GM12872 (cell line): Measurements from ENCODE around the gene CD44.

Experiments
- TF ChIP-seq, protein P1 (sequence below): IDR thresholded peaks from 3 replicates; pipeline ENCODE4 v1.5.1; 2011; ENCODE audit warnings: low read depth, mild to moderate bottlenecking, low read length, moderate library complexity; ENCODE audit not compliant: insufficient read depth

The CD44 gene

DNA sequence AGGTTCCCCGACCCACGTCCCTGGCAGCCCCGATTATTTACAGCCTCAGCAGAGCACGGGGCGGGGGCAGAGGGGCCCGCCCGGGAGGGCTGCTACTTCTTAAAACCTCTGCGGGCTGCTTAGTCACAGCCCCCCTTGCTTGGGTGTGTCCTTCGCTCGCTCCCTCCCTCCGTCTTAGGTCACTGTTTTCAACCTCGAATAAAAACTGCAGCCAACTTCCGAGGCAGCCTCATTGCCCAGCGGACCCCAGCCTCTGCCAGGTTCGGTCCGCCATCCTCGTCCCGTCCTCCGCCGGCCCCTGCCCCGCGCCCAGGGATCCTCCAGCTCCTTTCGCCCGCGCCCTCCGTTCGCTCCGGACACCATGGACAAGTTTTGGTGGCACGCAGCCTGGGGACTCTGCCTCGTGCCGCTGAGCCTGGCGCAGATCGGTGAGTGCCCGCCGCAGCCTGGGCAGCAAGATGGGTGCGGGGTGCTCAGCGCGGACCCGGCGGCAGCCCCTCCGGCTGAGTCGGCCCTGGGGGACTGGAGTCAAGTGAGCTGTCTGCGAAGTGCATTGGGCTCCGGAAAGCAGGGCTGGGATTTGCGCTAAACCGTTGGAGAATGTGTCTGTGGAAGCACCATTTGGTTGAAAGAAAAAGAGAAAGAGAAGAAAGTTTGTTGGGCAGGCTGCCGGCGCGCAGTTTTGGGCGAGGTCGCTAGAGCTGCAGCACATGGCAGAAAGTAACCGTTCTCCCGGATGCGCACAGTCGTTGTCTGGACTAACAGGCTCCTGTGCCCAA is at the start of gene CD44:
CD44 (plus strand) TSS at position 229 of the 779 bp plus-strand sequence; CDS start at position 362, 133 bp downstream.
- TF ChIP-seq, protein P1, sequence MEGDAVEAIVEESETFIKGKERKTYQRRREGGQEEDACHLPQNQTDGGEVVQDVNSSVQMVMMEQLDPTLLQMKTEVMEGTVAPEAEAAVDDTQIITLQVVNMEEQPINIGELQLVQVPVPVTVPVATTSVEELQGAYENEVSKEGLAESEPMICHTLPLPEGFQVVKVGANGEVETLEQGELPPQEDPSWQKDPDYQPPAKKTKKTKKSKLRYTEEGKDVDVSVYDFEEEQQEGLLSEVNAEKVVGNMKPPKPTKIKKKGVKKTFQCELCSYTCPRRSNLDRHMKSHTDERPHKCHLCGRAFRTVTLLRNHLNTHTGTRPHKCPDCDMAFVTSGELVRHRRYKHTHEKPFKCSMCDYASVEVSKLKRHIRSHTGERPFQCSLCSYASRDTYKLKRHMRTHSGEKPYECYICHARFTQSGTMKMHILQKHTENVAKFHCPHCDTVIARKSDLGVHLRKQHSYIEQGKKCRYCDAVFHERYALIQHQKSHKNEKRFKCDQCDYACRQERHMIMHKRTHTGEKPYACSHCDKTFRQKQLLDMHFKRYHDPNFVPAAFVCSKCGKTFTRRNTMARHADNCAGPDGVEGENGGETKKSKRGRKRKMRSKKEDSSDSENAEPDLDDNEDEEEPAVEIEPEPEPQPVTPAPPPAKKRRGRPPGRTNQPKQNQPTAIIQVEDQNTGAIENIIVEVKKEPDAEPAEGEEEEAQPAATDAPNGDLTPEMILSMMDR, result no peak

GRCh38 chr11:35089666-35090065 is 49.3 kb upstream of the CD44 start:
- TF ChIP-seq, protein P1, result no peak

- TF ChIP-seq, protein P1, result no peak
These were observed 48.8 kb upstream of the CD44 start for GRCh38 chr11:35090125-35090524.

DNA sequence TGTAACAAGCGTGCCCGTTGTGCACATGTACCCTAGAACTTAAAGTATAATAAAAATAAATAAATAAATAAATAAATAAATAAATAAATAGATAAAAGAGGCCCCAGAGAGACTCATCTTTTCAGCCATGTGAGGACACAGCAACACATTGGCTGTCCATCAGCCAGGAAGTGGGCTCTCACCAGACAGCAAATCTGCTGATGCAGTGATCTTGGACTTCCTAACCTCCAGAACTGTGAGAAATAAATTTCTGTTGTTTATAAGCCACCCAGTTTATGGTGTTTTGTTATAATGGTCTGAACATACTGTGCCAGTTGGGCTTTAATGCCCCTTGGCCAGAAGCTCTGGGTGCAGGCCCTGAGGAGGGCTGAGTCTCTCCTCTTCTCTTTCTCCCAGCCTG is 42.2 kb upstream of the CD44 start:
- TF ChIP-seq, protein P1, result no peak

- TF ChIP-seq, protein P1, result no peak
These were observed 41.0 kb upstream of the CD44 start for GRCh38 chr11:35097814-35098455.

DNA sequence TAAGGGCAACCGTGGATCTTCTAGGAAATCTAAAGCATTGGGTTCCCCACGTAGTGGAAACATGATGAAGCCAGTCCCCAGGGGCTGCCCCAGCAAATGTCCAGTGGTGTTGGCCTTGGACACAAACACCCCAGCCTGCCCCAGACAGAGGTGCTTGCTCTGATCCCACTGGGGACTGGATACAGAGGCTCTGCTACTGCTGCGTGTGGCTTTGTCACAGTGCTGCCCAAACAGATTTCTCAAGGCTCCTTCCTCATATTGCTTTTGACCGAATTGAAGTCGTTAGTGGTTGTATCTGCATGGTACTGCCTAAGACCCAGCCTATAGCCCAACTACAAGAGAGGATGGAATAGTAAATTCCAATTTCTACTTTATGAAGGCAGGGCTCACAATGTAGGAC is 40.1 kb upstream of the CD44 start:
- TF ChIP-seq, protein P1, result no peak

- TF ChIP-seq, protein P1, result no peak
These were observed 39.5 kb upstream of the CD44 start for GRCh38 chr11:35099278-35100012.
